WERI-Rb-1 (cell line): ENCODE data around the gene ELAPOR2.

ENCODE experiments used
- DNase-seq: peaks from one replicate; pipeline ENCODE4 v3.0.0-alpha.2; 2020
- H3K27ac ChIP-seq: fragments of 250-450 bp; sonication (Bioruptor Pico); 2 replicates; pipeline ENCODE4 v1.5.1; 2020; ENCODE audit warnings: mild to moderate bottlenecking, moderate library complexity
- H3K27me3 ChIP-seq: fragments of 250-450 bp; sonication (Bioruptor Pico); 2 replicates; pipeline ENCODE4 v1.5.1; 2021; ENCODE audit warnings: mild to moderate bottlenecking, low read depth, moderate library complexity; ENCODE audit not compliant: insufficient read depth, severe bottlenecking
- H3K36me3 ChIP-seq: fragments of 250-450 bp; sonication (Bioruptor Pico); 2 replicates; pipeline ENCODE4 v1.5.1; 2020; ENCODE audit warnings: mild to moderate bottlenecking, moderate library complexity
- H3K4me3 ChIP-seq: 2 replicates; pipeline ENCODE4 v1.5.1; 2011; ENCODE audit warnings: low read depth, mild to moderate bottlenecking, control low read depth, low read length
- H3K9me3 ChIP-seq: fragments of 250-450 bp; sonication (Bioruptor Pico); 2 replicates; pipeline ENCODE4 v1.5.1; 2021; ENCODE audit warnings: mild to moderate bottlenecking, moderate library complexity; ENCODE audit not compliant: severe bottlenecking
- CTCF ChIP-seq: IDR thresholded peaks from 2 replicates; pipeline ENCODE4 v1.5.1; 2011; ENCODE audit warnings: low read depth, mild to moderate bottlenecking, control low read depth, inconsistent platforms, low read length

The ELAPOR2 gene

GRCh38 chr7:87016606-87017005 lies 42.8 kb downstream of the ELAPOR2 start:
- Histone ChIP-seq H3K27me3 (no peaks in the 10 kb centered on the region), H3K36me3 (no peaks in the 10 kb centered on the region), H3K9me3 (no peaks in the 10 kb centered on the region), H3K27ac (no peak overlapping the region), H3K4me3 (no peak overlapping the region)
- no peak for DNase-seq
- TF ChIP-seq CTCF: no peak

GRCh38 chr7:87013840-87014190 lies 45.6 kb downstream of the ELAPOR2 start:
- TF ChIP-seq CTCF: no peak
- Histone ChIP-seq H3K27me3 (no peaks in the 10 kb centered on the region), H3K27ac (no peak overlapping the region), H3K4me3 (no peak overlapping the region), H3K9me3 (no peaks in the 10 kb centered on the region), H3K36me3 (no peaks in the 10 kb centered on the region)
- no peak for DNase-seq

- no peak for DNase-seq
- no peaks in the 10 kb centered on the region for H3K9me3 ChIP-seq
- no peak overlapping the region for H3K27ac ChIP-seq
- H3K27me3 ChIP-seq: no peaks in the 10 kb centered on the region
- no peak overlapping the region for H3K4me3 ChIP-seq
- no peaks in the 10 kb centered on the region for H3K36me3 ChIP-seq
- TF ChIP-seq CTCF: no peak
Observed at GRCh38 chr7:87013136-87013839, 46.2 kb downstream of the ELAPOR2 start.
